ENCODE measurements around the gene DRC3. TPM values are rescaled to one million over a fixed set of nuclear protein-coding genes. Genes with fewer than 3 reads are reported as not detected.

Gene DRC3
- total and polyA plus RNA-seq, 2 donors (not counting 1 experiment from before 2014, with no cell fraction given), result 0.17 TPM; not detected in 1

DNA sequence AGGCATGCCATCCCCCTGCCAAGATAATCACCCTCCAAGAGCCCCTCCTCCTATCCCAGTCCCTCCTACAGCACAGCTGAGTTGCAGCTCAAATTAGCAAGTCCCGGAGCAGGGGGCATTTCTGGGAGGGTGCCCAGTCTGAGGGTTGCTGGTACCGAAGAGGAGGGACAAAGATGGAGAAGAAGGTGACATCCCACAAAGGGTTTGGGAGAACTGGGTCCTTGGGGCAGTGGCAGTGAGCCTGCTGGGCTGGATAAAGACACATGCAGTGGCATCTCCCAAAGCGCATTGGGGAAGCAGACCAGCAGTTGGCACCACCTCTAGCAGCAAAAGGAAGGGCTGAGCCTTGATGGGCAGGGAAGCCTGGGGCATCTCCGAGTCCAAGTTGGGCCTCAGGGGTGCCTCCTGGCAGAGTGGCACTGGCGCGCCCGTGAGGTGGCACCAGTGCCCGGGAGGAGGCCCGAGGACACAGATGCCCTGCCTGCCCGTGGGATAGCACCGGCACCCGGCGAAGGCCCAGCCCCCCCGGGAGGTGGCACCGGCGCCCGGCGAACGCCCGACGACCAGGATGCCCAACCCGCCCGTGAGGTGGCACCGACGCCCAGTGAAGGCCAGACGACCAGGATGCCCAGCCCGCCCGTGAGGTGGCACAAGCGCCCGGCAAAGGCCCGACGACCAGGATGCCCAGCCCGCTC, 1.1 kb upstream of the DRC3 start:
- Histone ChIP-seq H4K20me1 (ENCODE audit: control insufficient read depth, insufficient read depth, low read length, poor library complexity, severe bottlenecking) (peaks cover 24% of the 10 kb centered on the region), H3K9ac (ENCODE audit: low read length) (peak overlapping the region; percentile 77), H3K79me2 (ENCODE audit: control insufficient read depth, insufficient read depth, low read length) (peaks cover 40% of the 10 kb centered on the region), H2AFZ (ENCODE audit: insufficient read depth, low read depth, low read length, poor library complexity, severe bottlenecking) (peak overlapping the region; percentile 88), H3K27ac (ENCODE audit: low read length in 2 of 2) (peak overlapping the region in 1 of 2 donors; percentile 89), H3K4me3 (ENCODE audit: control extremely low read depth in 1 of 5, extremely low read depth in 1 of 5, insufficient read depth in 1 of 5, low read depth in 2 of 5, low read length in 4 of 5) (peak overlapping the region; percentile 30 to 82 (median 76)), H3K9me3 (ENCODE audit: control extremely low read depth in 1 of 3, control insufficient read depth in 2 of 3, insufficient read depth in 1 of 3, low read length in 2 of 3) (no peaks in the 10 kb centered on the region), H3K4me1 (ENCODE audit: control insufficient read depth in 2 of 2, insufficient read depth in 2 of 2, low read length in 2 of 2) (peaks cover 12 to 17% of the 10 kb centered on the region in 2 donors), H3K36me3 (replicated peaks in 1 of 2; ENCODE audit: control extremely low read depth in 1 of 2, control insufficient read depth in 1 of 2, extremely low read depth in 1 of 2, insufficient read depth in 2 of 2, low read length in 1 of 2) (no peaks in the 10 kb centered on the region), H3K4me2 (replicated peaks; ENCODE audit: low read depth, low read length, poor library complexity, severe bottlenecking) (peak overlapping the region; percentile 94), H3K27me3 (replicated peaks in 1 of 4; ENCODE audit: control extremely low read depth in 1 of 4, control insufficient read depth in 3 of 4, insufficient read depth in 4 of 4, low read length in 3 of 4) (no peaks in the 10 kb centered on the region)
- no peak for DNase-seq
- no peak for ATAC-seq (ENCODE audit: low read depth)
- WGBS (ENCODE audit: insufficient coverage), result 2% methylated on average over 32 of the region's 33 CpGs
- CTCF ChIA-PET, result interaction anchor here (0.7 to 1.5 kb wide), 3 partner anchors 53 to 289 kb away, joined by 3 to 7 read pairs (median 3); no protein-coding TSS in a partner anchor
- H3K27ac Mint-ChIP-seq, result peak overlapping the region; percentile 53
- no peaks in the 10 kb centered on the region for H3K27me3 Mint-ChIP-seq
- H3K4me1 Mint-ChIP-seq, result peaks cover 27% of the 10 kb centered on the region
- POLR2A ChIA-PET, result interaction anchor here (0.8 to 1.2 kb wide), 4 partner anchors 14 to 290 kb away, joined by 3 to 4 read pairs (median 4); partner anchors contain the start of gene ALKBH5
- intact Hi-C loops (cut with micrococcal nuclease), result loop anchor here (1.0 to 10.0 kb wide), 7 partner anchors 62 to 2003 kb away; partner anchors contain the start of genes AKAP10, ALKBH5, ATPAF2 and GID4
- no peaks in the 10 kb centered on the region for H3K9me3 Mint-ChIP-seq (ENCODE audit: insufficient read depth)
- peak overlapping the region; percentile 88 for H3K4me3 Mint-ChIP-seq
- TF ChIP-seq, protein P1, sequence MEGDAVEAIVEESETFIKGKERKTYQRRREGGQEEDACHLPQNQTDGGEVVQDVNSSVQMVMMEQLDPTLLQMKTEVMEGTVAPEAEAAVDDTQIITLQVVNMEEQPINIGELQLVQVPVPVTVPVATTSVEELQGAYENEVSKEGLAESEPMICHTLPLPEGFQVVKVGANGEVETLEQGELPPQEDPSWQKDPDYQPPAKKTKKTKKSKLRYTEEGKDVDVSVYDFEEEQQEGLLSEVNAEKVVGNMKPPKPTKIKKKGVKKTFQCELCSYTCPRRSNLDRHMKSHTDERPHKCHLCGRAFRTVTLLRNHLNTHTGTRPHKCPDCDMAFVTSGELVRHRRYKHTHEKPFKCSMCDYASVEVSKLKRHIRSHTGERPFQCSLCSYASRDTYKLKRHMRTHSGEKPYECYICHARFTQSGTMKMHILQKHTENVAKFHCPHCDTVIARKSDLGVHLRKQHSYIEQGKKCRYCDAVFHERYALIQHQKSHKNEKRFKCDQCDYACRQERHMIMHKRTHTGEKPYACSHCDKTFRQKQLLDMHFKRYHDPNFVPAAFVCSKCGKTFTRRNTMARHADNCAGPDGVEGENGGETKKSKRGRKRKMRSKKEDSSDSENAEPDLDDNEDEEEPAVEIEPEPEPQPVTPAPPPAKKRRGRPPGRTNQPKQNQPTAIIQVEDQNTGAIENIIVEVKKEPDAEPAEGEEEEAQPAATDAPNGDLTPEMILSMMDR (IDR thresholded peaks at IDR 0.05), result no peak
- no peak for TF ChIP-seq EZH2 (IDR thresholded peaks at IDR 0.05; ENCODE audit: borderline replicate concordance, insufficient read depth, low read depth, low read length, poor library complexity, severe bottlenecking)

DNA sequence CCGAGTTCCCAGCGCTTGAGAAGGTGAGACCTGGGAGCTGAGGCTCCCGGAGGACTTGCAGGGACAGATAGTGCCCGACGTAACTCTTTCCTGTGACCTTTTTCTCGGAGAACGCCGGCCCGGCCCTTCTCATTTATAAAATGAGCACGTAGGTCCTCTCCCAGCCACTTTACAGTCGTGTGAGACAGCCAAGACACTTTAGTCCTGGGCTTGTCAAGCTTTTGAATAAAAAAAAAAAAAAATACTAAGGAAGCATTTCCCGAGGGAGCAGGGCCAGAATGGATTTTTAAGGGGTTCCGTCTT, 241 bp downstream of the DRC3 start:
- Histone ChIP-seq H3K9ac (ENCODE audit: low read length) (peak overlapping the region; percentile 36), H3K9me3 (ENCODE audit: control extremely low read depth in 1 of 3, control insufficient read depth in 2 of 3, insufficient read depth in 1 of 3, low read length in 2 of 3) (no peaks in the 10 kb centered on the region), H3K4me2 (replicated peaks; ENCODE audit: low read depth, low read length, poor library complexity, severe bottlenecking) (peak overlapping the region; percentile 83), H3K4me3 (ENCODE audit: control extremely low read depth in 1 of 5, extremely low read depth in 1 of 5, insufficient read depth in 1 of 5, low read depth in 2 of 5, low read length in 4 of 5) (peak overlapping the region; percentile 2 to 58 (median 42)), H4K20me1 (ENCODE audit: control insufficient read depth, insufficient read depth, low read length, poor library complexity, severe bottlenecking) (peaks cover 23% of the 10 kb centered on the region), H3K27me3 (replicated peaks in 1 of 4; ENCODE audit: control extremely low read depth in 1 of 4, control insufficient read depth in 3 of 4, insufficient read depth in 4 of 4, low read length in 3 of 4) (no peaks in the 10 kb centered on the region), H2AFZ (ENCODE audit: insufficient read depth, low read depth, low read length, poor library complexity, severe bottlenecking) (peak overlapping the region; percentile 35), H3K27ac (ENCODE audit: low read length in 2 of 2) (peak overlapping the region; percentile 36 to 80), H3K36me3 (replicated peaks in 1 of 2; ENCODE audit: control extremely low read depth in 1 of 2, control insufficient read depth in 1 of 2, extremely low read depth in 1 of 2, insufficient read depth in 2 of 2, low read length in 1 of 2) (no peaks in the 10 kb centered on the region), H3K4me1 (ENCODE audit: control insufficient read depth in 2 of 2, insufficient read depth in 2 of 2, low read length in 2 of 2) (peaks cover 12 to 17% of the 10 kb centered on the region in 2 donors), H3K79me2 (ENCODE audit: control insufficient read depth, insufficient read depth, low read length) (peaks cover 39% of the 10 kb centered on the region)
- ATAC-seq (ENCODE audit: low read depth) (no peak), DNase-seq (no peak)
- Mint-ChIP-seq H3K27ac (peak overlapping the region; percentile 96), H3K9me3 (ENCODE audit: insufficient read depth) (no peaks in the 10 kb centered on the region), H3K4me1 (peaks cover 22% of the 10 kb centered on the region), H3K4me3 (peak overlapping the region; percentile 97), H3K27me3 (no peaks in the 10 kb centered on the region)
- WGBS (ENCODE audit: insufficient coverage), result 0% methylated on average over 9 of the region's 13 CpGs
- intact Hi-C loops (cut with micrococcal nuclease), result loop anchor here (1.0 to 10.0 kb wide), 7 partner anchors 60 to 2002 kb away; partner anchors contain the start of genes AKAP10, ALKBH5, ATPAF2 and GID4
- TF ChIP-seq, protein P1 (IDR thresholded peaks at IDR 0.05), result no peak
- no peak for TF ChIP-seq EZH2 (IDR thresholded peaks at IDR 0.05; ENCODE audit: borderline replicate concordance, insufficient read depth, low read depth, low read length, poor library complexity, severe bottlenecking)
- CTCF ChIA-PET, result interaction anchor here (0.9 to 1.5 kb wide), 3 partner anchors 60 to 476 kb away, joined by 3 to 7 read pairs (median 3); no protein-coding TSS in a partner anchor
- POLR2A ChIA-PET, result interaction anchor here (0.9 to 1.2 kb wide), 4 partner anchors 60 to 885 kb away, joined by 3 to 4 read pairs (median 3); partner anchors contain the start of genes PRPSAP2 and SREBF1

Data from B cell (primary cell).